Gastroesophageal sphincter (tissue), 4 donors: ENCODE data around the gene CASP8. TPM values are rescaled to one million over a fixed set of nuclear protein-coding genes. Genes with fewer than 3 reads are reported as not detected.
"Not testable (repeated sequence)": the region's sequence is repeated elsewhere in the genome, so short reads cannot be mapped to it uniquely, and the experiment has no call there.

Experiments used
- ATAC-seq: fragments of 150-250 bp; one replicate; pipeline ENCODE4 v1.9.1; 2016; ENCODE audit warnings: mild to moderate bottlenecking, moderate library complexity
- H3K27ac ChIP-seq, 4 donors: fragments of 200-600 bp; sonication (generic) in 3 of 4; 1 replicate in 3 of 4; 2 replicates in 1 of 4; pipeline ENCODE4 v1.5.1; 2016 to 2019
- H3K27me3 ChIP-seq: fragments of 200-600 bp; sonication (generic); one replicate; pipeline ENCODE4 v1.5.1; 2019
- H3K36me3 ChIP-seq, 2 donors: fragments of 200-600 bp; sonication (generic); one replicate each; pipeline ENCODE4 v1.5.1; 2019; ENCODE audit warnings: control low read depth in 1 of 2
- H3K4me1 ChIP-seq, 3 donors: fragments of 200-600 bp; sonication (generic); 1 replicate in 2 of 3; 2 replicates in 1 of 3; pipeline ENCODE4 v1.5.1; 2016 to 2019; ENCODE audit warnings: control low read depth in 2 of 3
- H3K4me3 ChIP-seq, 2 donors: fragments of 200-600 bp; sonication (generic); one replicate each; pipeline ENCODE4 v1.5.1; 2019; ENCODE audit warnings: mild to moderate bottlenecking in 1 of 2, moderate library complexity in 1 of 2
- H3K9me3 ChIP-seq, 3 donors: fragments of 200-600 bp; sonication (generic); one replicate each; pipeline ENCODE4 v1.5.1; 2017 to 2019; ENCODE audit warnings: control low read depth in 2 of 3
- CTCF ChIP-seq, 4 experiments: fragments of 200-600 bp in 2 of 4; fragments of 450-650 bp in 2 of 4; sonication (generic) in 1 of 4; IDR thresholded peaks; one replicate each; pipeline ENCODE4 v1.5.1; 2017 to 2019; ENCODE audit warnings: antibody characterized with exemption in 4 of 4, mild to moderate bottlenecking in 2 of 4, moderate library complexity in 2 of 4
- EP300 ChIP-seq: sonication (generic); formaldehyde crosslinking; IDR thresholded peaks from one replicate; pipeline ENCODE4 v1.6.1; 2017; ENCODE audit warnings: antibody characterized with exemption, mild to moderate bottlenecking
- POLR2A ChIP-seq, 2 donors: fragments of 450-650 bp; IDR thresholded peaks; one replicate each; pipeline ENCODE4 v1.6.1; 2017; ENCODE audit warnings: antibody characterized with exemption in 2 of 2, mild to moderate bottlenecking in 2 of 2, moderate library complexity in 1 of 2
- POLR2AphosphoS5 ChIP-seq: sonication (generic); formaldehyde crosslinking; IDR thresholded peaks from one replicate; pipeline ENCODE4 v1.6.1; 2017; ENCODE audit warnings: antibody characterized with exemption
- WGBS, 2 donors: methylation state at CpG; one replicate each; pipeline ENCODE4 v1.1.5; 2018; ENCODE audit warnings: low coverage in 1 of 2; 5-methylcytosine and 5-hydroxymethylcytosine counted together
- total RNA-seq, 4 donors: library from RNA; depleted of rRNA; stranded (reverse); fragments of >200 nt; gene quantifications; one replicate each; pipeline ENCODE4 v1.1.0, GENCODE V29; 2016

Gene CASP8
- total RNA-seq, 4 donors from 2014 or later: 6.4 to 12.3 (median 10.0) TPM

DNA sequence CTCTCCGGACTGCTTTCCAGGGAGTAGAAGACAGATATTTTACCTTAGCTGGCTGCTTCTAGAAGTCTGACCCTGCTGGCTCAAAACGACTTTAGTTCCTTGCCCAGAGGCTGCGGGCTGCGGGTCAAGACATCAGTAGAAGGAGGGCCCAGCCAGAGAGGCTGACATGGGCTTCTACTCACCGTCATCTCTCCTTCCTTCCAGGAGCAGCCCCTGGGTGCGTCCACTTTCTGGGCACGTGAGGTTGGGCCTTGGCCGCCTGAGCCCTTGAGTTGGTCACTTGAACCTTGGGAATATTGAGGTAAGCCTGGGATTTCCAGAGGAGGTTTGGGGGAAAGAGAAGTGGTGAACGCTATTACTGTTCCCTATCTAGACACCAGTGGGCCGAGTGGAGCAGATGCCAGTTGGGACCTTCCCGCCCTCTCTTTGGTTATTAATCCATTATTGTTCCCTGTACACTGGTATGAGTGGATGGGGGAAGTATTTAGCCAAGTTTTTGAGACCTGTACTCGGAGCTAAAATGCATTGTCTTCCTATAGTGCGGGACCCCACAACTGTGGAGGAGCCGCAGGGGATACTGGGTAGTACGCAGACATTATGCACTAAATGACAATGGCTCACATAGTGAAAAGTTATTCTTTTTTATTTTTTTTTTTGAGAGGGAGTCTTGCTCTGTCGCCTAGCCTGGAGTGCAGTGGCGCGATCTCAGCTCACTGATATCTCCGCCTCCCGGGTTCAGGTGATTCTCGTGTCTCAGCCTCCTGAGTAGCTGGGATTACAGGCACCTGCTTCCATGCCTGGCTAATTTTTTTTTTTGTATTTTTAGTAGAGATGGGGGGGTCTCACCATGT is 26.3 kb upstream of the CASP8 start:
- no peaks in the 10 kb centered on the region for H3K36me3 ChIP-seq
- H3K4me3 ChIP-seq: peak overlapping the region in 1 of 2 donors; percentile 26
- no peak for ATAC-seq
- peak overlapping the region in 1 of 4 donors; percentile 22 for H3K27ac ChIP-seq
- TF ChIP-seq POLR2AphosphoS5 (no peak), POLR2A (IDR thresholded peaks at IDR 0.05) (no peak), CTCF (IDR thresholded peaks at IDR 0.05) (no peak), EP300 (no peak)
- peaks cover 0 to 25% (median 6%) of the 10 kb centered on the region in 3 donors for H3K4me1 ChIP-seq
- 84 to 90% methylated on average over 10 to 12 of the region's 21 CpGs for WGBS, 2 donors
- H3K9me3 ChIP-seq: no peaks in the 10 kb centered on the region
- no peaks in the 10 kb centered on the region for H3K27me3 ChIP-seq

DNA sequence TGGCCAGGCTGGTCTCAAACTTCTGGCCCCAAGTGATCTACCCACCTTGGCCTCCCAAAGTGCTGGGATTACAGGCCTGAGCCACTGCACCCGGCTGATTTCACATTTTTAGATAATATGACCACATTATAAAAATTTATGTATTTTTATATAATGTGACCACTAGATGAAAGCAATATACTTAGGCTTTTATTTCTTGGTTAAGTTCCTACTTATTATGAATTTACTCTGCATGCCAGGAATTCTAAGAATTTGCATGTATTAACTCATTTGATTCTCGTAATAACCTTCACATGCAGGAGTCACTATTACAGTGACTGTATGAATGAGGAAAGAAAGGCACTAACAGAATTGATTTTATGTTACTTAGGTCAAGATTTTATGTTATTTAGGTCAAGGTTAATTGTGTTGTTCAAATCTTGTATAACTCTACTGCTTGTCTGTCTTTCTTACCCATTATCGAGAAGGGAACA is 25.6 kb upstream of the CASP8 start:
- Histone ChIP-seq H3K27ac (no peak overlapping the region), H3K27me3 (no peaks in the 10 kb centered on the region), H3K36me3 (no peaks in the 10 kb centered on the region), H3K4me1 (peaks cover 0 to 25% (median 6%) of the 10 kb centered on the region in 3 donors), H3K9me3 (no peaks in the 10 kb centered on the region), H3K4me3 (no peak overlapping the region)
- no peak for TF ChIP-seq EP300
- no peak for TF ChIP-seq CTCF (IDR thresholded peaks at IDR 0.05)
- TF ChIP-seq POLR2A (IDR thresholded peaks at IDR 0.05): no peak
- no peak for TF ChIP-seq POLR2AphosphoS5
- no peak for ATAC-seq
- 69 to 88% methylated on average over 3 of the region's 3 CpGs for WGBS, 2 donors

- Histone ChIP-seq H3K27me3 (no peaks in the 10 kb centered on the region), H3K27ac (no peak overlapping the region), H3K36me3 (no peaks in the 10 kb centered on the region), H3K4me3 (peak overlapping the region in 1 of 2 donors; percentile 18), H3K9me3 (no peaks in the 10 kb centered on the region), H3K4me1 (peaks cover 0 to 25% (median 6%) of the 10 kb centered on the region in 3 donors)
- TF ChIP-seq CTCF (IDR thresholded peaks at IDR 0.05) (peak; percentile 29 to 72 (median 58)), EP300 (no peak), POLR2A (IDR thresholded peaks at IDR 0.05) (no peak), POLR2AphosphoS5 (peak; percentile 65)
- WGBS, 2 donors: 24 to 30% methylated on average over 10 to 14 of the region's 14 CpGs
- peak; percentile 49 for ATAC-seq
Observed at GRCh38 chr2:201235860-201236811, 24.2 kb upstream of the CASP8 start.

DNA sequence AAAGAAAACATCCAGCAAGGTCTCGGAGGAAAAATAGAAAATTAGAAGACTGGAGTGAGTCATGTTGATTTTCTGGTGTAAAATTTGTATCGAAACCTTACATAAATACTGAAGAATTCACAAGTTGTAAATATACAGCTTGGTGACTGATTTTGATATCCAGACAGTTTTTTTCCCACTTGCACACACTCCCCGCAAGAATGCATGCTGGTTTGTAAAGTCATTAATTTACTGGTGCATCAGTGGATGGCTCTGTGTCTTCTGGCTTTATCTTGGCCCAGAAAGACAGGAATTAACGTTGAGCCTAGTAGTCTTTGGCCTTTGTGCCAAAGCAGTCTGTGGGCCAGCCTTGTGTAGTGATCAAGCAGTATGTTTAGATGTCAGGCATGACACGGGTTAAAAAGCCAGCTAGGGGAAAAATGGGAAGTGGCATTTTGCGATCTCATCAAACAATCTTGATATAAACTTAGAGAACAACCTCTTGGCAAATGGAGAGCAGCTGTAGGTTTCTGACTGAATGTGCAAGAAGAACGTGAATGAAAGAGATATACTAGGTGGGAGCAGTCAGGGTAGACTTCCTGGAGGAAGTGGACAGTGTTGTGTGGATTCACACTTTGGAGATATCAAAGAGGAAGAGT is 22.7 kb upstream of the CASP8 start:
- Histone ChIP-seq H3K27ac (no peak overlapping the region), H3K27me3 (no peaks in the 10 kb centered on the region), H3K4me1 (peaks cover 0 to 17% (median 3%) of the 10 kb centered on the region in 3 donors), H3K9me3 (no peaks in the 10 kb centered on the region), H3K4me3 (no peak overlapping the region), H3K36me3 (no peaks in the 10 kb centered on the region)
- 43 to 53% methylated on average over 4 to 7 of the region's 7 CpGs for WGBS, 2 donors
- ATAC-seq: no peak
- TF ChIP-seq POLR2A (IDR thresholded peaks at IDR 0.05) (no peak), POLR2AphosphoS5 (no peak)

GRCh38 chr2:201239167-201239935 is 21.0 kb upstream of the CASP8 start:
- not testable (repeated sequence) for H3K27me3 ChIP-seq, H3K4me3 ChIP-seq, H3K9me3 ChIP-seq, H3K36me3 ChIP-seq
- Histone ChIP-seq H3K27ac (peak overlapping the region; percentile 18 to 47 (median 35)), H3K4me1 (peaks cover 0 to 13% (median 3%) of the 10 kb centered on the region in 3 donors)
- peak; percentile 92 for ATAC-seq
- 74% methylated on average over 13 of the region's 21 CpGs; no CpG with 5 or more reads in 1 of the 2 donors for WGBS, 2 donors
